ENCODE data around the gene CDH4. TPM values are rescaled to one million over a fixed set of nuclear protein-coding genes. Genes with fewer than 3 reads are reported as not detected.

The CDH4 gene
- total RNA-seq, 1 donor from 2014 or later, result 39.7 TPM

DNA sequence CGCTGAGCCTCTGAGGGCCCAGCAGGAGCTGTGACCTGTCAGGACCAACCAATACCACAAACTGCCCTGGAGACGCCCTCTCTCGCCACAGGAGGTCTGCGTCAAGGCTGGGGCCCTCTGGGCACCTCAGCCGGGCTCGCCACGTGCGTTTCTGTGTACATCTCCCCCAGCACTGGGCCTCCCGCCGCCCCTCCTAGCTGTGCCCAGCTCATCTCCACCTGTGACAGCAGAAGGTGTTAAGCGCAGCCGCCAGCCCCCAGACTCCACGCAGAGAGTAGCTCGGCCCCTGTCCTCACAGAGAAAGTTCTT, 722.2 kb downstream of the CDH4 start:
- Histone ChIP-seq H3K36me3 (ENCODE audit: control insufficient read depth, insufficient read depth, low read length) (no peaks in the 10 kb centered on the region), H3K4me3 (ENCODE audit: low read depth, low read length) (no peak overlapping the region), H3K27me3 (ENCODE audit: control insufficient read depth, insufficient read depth, low read length) (no peaks in the 10 kb centered on the region)
- no peak for DNase-seq (ENCODE audit: low read depth)
- TF ChIP-seq, protein P1, sequence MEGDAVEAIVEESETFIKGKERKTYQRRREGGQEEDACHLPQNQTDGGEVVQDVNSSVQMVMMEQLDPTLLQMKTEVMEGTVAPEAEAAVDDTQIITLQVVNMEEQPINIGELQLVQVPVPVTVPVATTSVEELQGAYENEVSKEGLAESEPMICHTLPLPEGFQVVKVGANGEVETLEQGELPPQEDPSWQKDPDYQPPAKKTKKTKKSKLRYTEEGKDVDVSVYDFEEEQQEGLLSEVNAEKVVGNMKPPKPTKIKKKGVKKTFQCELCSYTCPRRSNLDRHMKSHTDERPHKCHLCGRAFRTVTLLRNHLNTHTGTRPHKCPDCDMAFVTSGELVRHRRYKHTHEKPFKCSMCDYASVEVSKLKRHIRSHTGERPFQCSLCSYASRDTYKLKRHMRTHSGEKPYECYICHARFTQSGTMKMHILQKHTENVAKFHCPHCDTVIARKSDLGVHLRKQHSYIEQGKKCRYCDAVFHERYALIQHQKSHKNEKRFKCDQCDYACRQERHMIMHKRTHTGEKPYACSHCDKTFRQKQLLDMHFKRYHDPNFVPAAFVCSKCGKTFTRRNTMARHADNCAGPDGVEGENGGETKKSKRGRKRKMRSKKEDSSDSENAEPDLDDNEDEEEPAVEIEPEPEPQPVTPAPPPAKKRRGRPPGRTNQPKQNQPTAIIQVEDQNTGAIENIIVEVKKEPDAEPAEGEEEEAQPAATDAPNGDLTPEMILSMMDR (IDR thresholded peaks at IDR 0.05; ENCODE audit: insufficient read depth, low read length, poor library complexity, severe bottlenecking), result no peak

DNA sequence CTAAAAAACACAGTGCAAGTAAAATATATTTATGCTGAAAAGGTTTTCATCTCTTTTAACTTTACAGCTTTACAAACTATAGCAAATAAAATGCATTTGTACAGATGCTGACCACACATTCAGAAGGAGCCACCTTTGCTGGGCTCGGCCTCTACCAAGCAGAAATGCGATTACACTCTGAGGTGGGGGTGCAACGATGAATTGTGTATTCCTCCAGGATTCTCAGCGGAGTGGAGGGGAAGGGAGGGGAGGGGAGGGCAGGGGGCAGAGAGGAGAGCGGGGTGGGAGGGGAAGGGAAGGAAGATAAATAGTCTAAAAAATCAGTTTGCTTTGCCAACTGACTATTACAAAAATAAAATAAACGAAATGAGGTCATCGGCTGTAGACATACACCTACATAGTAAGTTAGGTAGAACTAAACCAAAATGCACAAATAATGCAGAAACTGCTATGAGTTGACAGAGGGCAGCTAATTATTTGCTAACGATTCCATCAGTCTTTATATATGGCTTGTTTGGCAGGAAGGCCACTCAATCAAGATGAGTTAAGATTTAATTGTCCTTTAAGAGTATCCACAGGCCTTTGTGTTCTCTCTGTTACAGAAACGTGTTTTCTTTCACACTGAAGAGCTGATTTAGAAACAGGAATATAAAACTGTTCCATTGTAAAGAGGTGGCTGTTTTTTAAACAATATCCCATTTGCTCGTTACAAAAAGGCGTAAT, 723.5 kb downstream of the CDH4 start:
- DNase-seq (ENCODE audit: low read depth), result no peak
- Histone ChIP-seq H3K27me3 (ENCODE audit: control insufficient read depth, insufficient read depth, low read length) (no peaks in the 10 kb centered on the region), H3K36me3 (ENCODE audit: control insufficient read depth, insufficient read depth, low read length) (no peaks in the 10 kb centered on the region), H3K4me3 (ENCODE audit: low read depth, low read length) (no peak overlapping the region)
- TF ChIP-seq, protein P1 (IDR thresholded peaks at IDR 0.05; ENCODE audit: insufficient read depth, low read length, poor library complexity, severe bottlenecking), result no peak

DNA sequence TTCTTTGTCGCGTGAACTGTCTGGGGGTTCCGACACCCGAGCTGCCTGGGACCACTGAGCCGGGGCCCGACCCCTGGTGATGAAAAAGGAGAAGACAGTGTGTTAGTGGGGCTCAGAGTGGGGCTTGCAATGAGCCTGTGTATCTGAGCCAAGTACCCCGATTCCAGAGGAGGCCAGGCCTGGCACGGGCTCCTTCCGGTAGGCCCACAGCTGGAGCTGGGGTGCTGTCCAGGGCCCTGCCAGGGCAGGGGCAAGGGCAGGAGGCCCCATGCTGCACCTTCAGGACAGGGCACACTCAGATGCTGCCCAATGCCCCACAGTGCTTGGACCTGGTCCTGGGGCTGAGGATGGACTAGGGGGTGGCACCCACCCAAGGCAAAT, 724.2 kb downstream of the CDH4 start:
- H3K36me3 ChIP-seq (ENCODE audit: control insufficient read depth, insufficient read depth, low read length), result no peaks in the 10 kb centered on the region

DNA sequence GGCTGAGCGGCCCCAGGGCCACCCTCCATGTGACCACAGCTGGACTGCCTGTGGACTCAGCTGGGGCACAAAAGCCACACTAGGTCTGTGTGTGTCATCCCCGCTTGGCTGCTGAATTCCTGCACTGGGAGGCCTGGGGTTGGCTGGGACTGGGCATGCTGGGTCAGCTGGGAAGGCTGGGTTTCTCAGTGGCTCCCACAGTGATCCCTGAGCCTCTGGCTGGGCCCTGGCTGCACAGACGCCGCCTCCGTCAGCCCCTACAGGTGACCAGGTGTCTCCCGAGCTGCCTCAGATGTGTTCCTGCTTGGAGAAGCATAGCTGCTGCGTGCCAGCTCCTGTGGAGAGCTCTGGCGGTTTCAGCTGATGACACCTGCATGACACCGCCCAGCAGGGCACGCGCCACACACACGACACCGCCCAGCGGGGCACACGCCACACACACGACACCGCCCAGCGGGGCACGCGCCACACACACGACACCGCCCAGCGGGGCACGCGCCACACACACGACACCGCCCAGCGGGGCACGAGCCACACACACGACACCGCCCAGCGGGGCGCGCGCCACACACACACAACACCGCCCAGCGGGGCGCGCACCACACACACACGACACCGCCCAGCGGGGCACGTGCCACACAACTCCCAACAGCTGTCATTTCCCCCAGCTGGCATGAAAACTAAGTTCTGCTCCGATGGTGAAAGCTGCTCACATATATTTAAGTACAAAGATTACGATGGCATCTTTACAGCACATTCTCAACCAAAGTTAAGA, 724.8 kb downstream of the CDH4 start:
- TF ChIP-seq, protein P1 (IDR thresholded peaks at IDR 0.05; ENCODE audit: insufficient read depth, low read length, poor library complexity, severe bottlenecking), result no peak
- no peaks in the 10 kb centered on the region for H3K36me3 ChIP-seq (ENCODE audit: control insufficient read depth, insufficient read depth, low read length)
- H3K27me3 ChIP-seq (ENCODE audit: control insufficient read depth, insufficient read depth, low read length), result no peaks in the 10 kb centered on the region
- H3K4me3 ChIP-seq (ENCODE audit: low read depth, low read length), result no peak overlapping the region
- no peak for DNase-seq (ENCODE audit: low read depth)

More for the DNA sequence above, 724.2 kb downstream of the CDH4 start:
- Histone ChIP-seq H3K27me3 (ENCODE audit: control insufficient read depth, insufficient read depth, low read length) (no peaks in the 10 kb centered on the region), H3K4me3 (ENCODE audit: low read depth, low read length) (no peak overlapping the region)
- DNase-seq (ENCODE audit: low read depth), result no peak
- TF ChIP-seq, protein P1 (IDR thresholded peaks at IDR 0.05; ENCODE audit: insufficient read depth, low read length, poor library complexity, severe bottlenecking), result no peak

DNA sequence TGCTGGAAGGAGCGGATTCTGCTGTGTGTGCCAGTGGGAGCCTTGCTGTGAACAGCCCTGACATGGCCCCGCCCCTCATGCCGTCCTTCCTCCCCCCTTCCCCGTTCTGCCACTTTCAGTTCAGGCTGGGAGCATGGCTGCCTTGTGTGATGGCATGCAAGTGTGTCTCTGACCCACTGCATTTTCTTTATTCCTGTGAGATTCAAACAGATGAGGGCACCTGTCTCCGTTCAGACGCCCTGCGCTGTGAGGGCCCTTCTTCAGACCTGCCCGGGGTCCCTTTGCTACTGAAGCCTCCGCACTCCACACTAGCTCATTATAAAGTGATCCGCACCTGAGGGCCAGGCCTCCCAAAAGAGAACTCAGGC, 725.3 kb downstream of the CDH4 start:
- H3K4me3 ChIP-seq (ENCODE audit: low read depth, low read length), result no peak overlapping the region
- TF ChIP-seq, protein P1 (IDR thresholded peaks at IDR 0.05; ENCODE audit: insufficient read depth, low read length, poor library complexity, severe bottlenecking), result no peak
- H3K36me3 ChIP-seq (ENCODE audit: control insufficient read depth, insufficient read depth, low read length), result no peaks in the 10 kb centered on the region
- H3K27me3 ChIP-seq (ENCODE audit: control insufficient read depth, insufficient read depth, low read length), result no peaks in the 10 kb centered on the region
- DNase-seq (ENCODE audit: low read depth), result no peak
